Liver (tissue), 9 donors: ENCODE data around the gene SLC35D3. TPM values are rescaled to one million over a fixed set of nuclear protein-coding genes. Genes with fewer than 3 reads are reported as not detected.

ENCODE experiments used
- DNase-seq: peaks from one replicate; pipeline ENCODE4 v3.0.0-alpha.2; 2017; ENCODE audit warnings: low spot score
- H3K27ac ChIP-seq, 2 donors: one replicate each; pipeline ENCODE4 v1.7.0; 2013; ENCODE audit warnings: inconsistent platforms in 2 of 2, low read length in 2 of 2, control low read depth in 1 of 2, low read depth in 1 of 2, mild to moderate bottlenecking in 1 of 2
- H3K27me3 ChIP-seq, 4 donors: one replicate each; pipeline versions ENCODE4 v1.6.1 to v1.7.0; 2013; ENCODE audit warnings: low read length in 3 of 4, inconsistent platforms in 1 of 4, mild to moderate bottlenecking in 1 of 4, moderate library complexity in 1 of 4; ENCODE audit not compliant: control insufficient read depth in 4 of 4, insufficient read depth in 4 of 4
- H3K36me3 ChIP-seq, 4 donors: one replicate each; pipeline versions ENCODE4 v1.6.1 to v1.7.0; 2013; ENCODE audit warnings: low read length in 3 of 4, mild to moderate bottlenecking in 3 of 4, low read depth in 1 of 4, moderate library complexity in 1 of 4; ENCODE audit not compliant: control insufficient read depth in 4 of 4, insufficient read depth in 3 of 4
- H3K4me1 ChIP-seq, 4 donors: one replicate each; pipeline versions ENCODE4 v1.6.1 to v1.7.0; 2013; ENCODE audit warnings: low read length in 3 of 4, mild to moderate bottlenecking in 3 of 4, moderate library complexity in 1 of 4; ENCODE audit not compliant: control insufficient read depth in 4 of 4, insufficient read depth in 4 of 4
- H3K4me3 ChIP-seq, 3 donors: one replicate each; pipeline versions ENCODE4 v1.6.1 to v1.7.0; 2013; ENCODE audit warnings: low read length in 3 of 3, control low read depth in 1 of 3, low read depth in 1 of 3, mild to moderate bottlenecking in 1 of 3
- H3K9ac ChIP-seq, 2 donors: one replicate each; pipeline ENCODE4 v1.7.0; 2013; ENCODE audit warnings: low read length in 2 of 2, mild to moderate bottlenecking in 2 of 2, moderate library complexity in 2 of 2, control low read depth in 1 of 2, low read depth in 1 of 2
- H3K9me3 ChIP-seq, 4 donors: one replicate each; pipeline versions ENCODE4 v1.6.1 to v1.7.0; 2013; ENCODE audit warnings: low read length in 3 of 4; ENCODE audit not compliant: control insufficient read depth in 4 of 4
- EGR1 ChIP-seq, 2 donors: IDR thresholded peaks; 2 replicates each; pipeline ENCODE4 v1.6.1; 2016 to 2018; ENCODE audit warnings: antibody characterized with exemption in 2 of 2, low read depth in 2 of 2
- FOXA1 ChIP-seq: IDR thresholded peaks from 2 replicates; pipeline ENCODE4 v1.6.1; 2016; ENCODE audit warnings: antibody characterized with exemption
- FOXA2 ChIP-seq: IDR thresholded peaks from 2 replicates; pipeline ENCODE4 v1.6.1; 2016; ENCODE audit warnings: antibody characterized with exemption
- GABPA ChIP-seq, 2 donors: IDR thresholded peaks in 1 of 2; conservative IDR thresholded peaks in 1 of 2; 2 replicates each; pipeline ENCODE4 v1.6.1; 2016; ENCODE audit warnings: antibody characterized with exemption in 2 of 2, mild to moderate bottlenecking in 1 of 2, moderate library complexity in 1 of 2
- HNF4A ChIP-seq, 2 donors: conservative IDR thresholded peaks; 2 replicates each; pipeline ENCODE4 v1.6.1; 2016; ENCODE audit warnings: antibody characterized with exemption in 2 of 2, mild to moderate bottlenecking in 2 of 2
- HNF4G ChIP-seq: IDR thresholded peaks from 2 replicates; pipeline ENCODE4 v1.6.1; 2016; ENCODE audit warnings: antibody characterized with exemption
- JUND ChIP-seq, 2 donors: IDR thresholded peaks; 2 replicates each; pipeline ENCODE4 v1.6.1; 2016; ENCODE audit warnings: antibody characterized with exemption in 2 of 2
- NR2F2 ChIP-seq: IDR thresholded peaks from 2 replicates; pipeline ENCODE4 v1.6.1; 2016; ENCODE audit warnings: antibody characterized with exemption
- RAD21 ChIP-seq, 2 donors: IDR thresholded peaks; 2 replicates each; pipeline ENCODE4 v1.6.1; 2016; ENCODE audit warnings: antibody characterized with exemption in 2 of 2, mild to moderate bottlenecking in 2 of 2
- RXRA ChIP-seq, 2 donors: IDR thresholded peaks; 2 replicates each; pipeline ENCODE4 v1.6.1; 2017 to 2018; ENCODE audit warnings: antibody characterized with exemption in 2 of 2, mild to moderate bottlenecking in 1 of 2
- SP1 ChIP-seq: IDR thresholded peaks from 2 replicates; pipeline ENCODE4 v1.6.1; 2018; ENCODE audit warnings: antibody characterized with exemption, mild to moderate bottlenecking
- TAF1 ChIP-seq: conservative IDR thresholded peaks from 2 replicates; pipeline ENCODE4 v1.6.1; 2016; ENCODE audit warnings: antibody characterized with exemption, mild to moderate bottlenecking
- YY1 ChIP-seq: IDR thresholded peaks from 2 replicates; pipeline ENCODE4 v1.6.1; 2016; ENCODE audit warnings: antibody characterized with exemption, mild to moderate bottlenecking
- WGBS: extraction: QIAGEN DNeasy Blood & Tissue Kit; methylation state at CpG from one replicate; pipeline ENCODE4 v1.1.7; 2013; 5-methylcytosine and 5-hydroxymethylcytosine counted together
- polyA plus RNA-seq, 2 donors: library from polyadenylated mRNA; stranded (reverse) in 1 of 2; unstranded in 1 of 2; fragments of 200-250 nt in 1 of 2; fragments of >200 nt in 1 of 2; fragmentation: Nextera tagmentation in 1 of 2; extraction: Ambion mirVana in 1 of 2; gene quantifications; one replicate each; pipeline versions ENCODE4 v1.2.1 to v1.2.3, GENCODE V29; 2013 to 2015
- total RNA-seq, 2 donors: library from RNA; depleted of rRNA; stranded (reverse); fragments of >200 nt; gene quantifications; one replicate each; pipeline ENCODE4 v1.2.3, GENCODE V29; 2014
- TF ChIP-seq, protein P1 (sequence below): IDR thresholded peaks from 2 replicates; pipeline ENCODE4 v1.6.1; 2016; ENCODE audit warnings: antibody characterized with exemption
- TF ChIP-seq, protein P2 (sequence below): fragments of 150-350 bp; IDR thresholded peaks from 2 replicates; pipeline ENCODE4 v1.5.1; 2017; ENCODE audit warnings: improper control_type of control experiment, low read depth, low read length; ENCODE audit not compliant: missing input control
- TF ChIP-seq, protein P3 (sequence below): IDR thresholded peaks from 2 replicates; pipeline ENCODE4 v1.6.1; 2016; ENCODE audit warnings: antibody characterized with exemption, mild to moderate bottlenecking
- TF ChIP-seq, protein P4 (sequence below): IDR thresholded peaks from 2 replicates; pipeline ENCODE4 v1.6.1; 2016; ENCODE audit warnings: antibody characterized with exemption
- TF ChIP-seq, protein P5 (sequence below): IDR thresholded peaks from 2 replicates; pipeline ENCODE4 v1.6.1; 2016; ENCODE audit warnings: antibody characterized with exemption
- donor health status: healthy.
- donor health status: healthy.
- donor health status: healthy.
- donor health status: healthy.
- donor health status: healthy.

SLC35D3 gene
- total and polyA plus RNA-seq, 4 donors: 0.56 TPM; not detected in 3

DNA sequence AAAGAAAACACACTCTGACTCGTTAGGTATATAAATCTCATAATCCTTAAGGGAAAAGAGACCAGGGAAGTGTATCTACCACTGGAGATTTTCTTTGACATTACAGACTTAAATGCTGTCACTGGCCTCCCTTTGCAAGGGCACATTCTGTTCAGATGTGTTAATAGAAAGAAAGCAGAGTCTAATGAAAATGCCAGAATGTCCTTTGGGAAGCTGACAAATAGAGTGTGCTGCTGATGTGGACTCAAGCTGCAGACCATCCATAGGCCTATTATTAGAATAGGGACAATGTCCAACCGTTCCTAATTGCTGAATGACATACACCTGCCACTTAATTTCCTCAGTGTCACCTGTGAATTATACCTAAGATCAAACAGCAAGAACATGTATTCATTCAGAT is 41.2 kb downstream of the SLC35D3 start:
- 66% methylated on average over 2 of the region's 2 CpGs for WGBS
- TF ChIP-seq, protein P1, sequence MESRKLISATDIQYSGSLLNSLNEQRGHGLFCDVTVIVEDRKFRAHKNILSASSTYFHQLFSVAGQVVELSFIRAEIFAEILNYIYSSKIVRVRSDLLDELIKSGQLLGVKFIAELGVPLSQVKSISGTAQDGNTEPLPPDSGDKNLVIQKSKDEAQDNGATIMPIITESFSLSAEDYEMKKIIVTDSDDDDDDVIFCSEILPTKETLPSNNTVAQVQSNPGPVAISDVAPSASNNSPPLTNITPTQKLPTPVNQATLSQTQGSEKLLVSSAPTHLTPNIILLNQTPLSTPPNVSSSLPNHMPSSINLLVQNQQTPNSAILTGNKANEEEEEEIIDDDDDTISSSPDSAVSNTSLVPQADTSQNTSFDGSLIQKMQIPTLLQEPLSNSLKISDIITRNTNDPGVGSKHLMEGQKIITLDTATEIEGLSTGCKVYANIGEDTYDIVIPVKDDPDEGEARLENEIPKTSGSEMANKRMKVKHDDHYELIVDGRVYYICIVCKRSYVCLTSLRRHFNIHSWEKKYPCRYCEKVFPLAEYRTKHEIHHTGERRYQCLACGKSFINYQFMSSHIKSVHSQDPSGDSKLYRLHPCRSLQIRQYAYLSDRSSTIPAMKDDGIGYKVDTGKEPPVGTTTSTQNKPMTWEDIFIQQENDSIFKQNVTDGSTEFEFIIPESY: no peak
- TF ChIP-seq FOXA1 (no peak), FOXA2 (no peak), TAF1 (no peak), SP1 (no peak), GABPA (IDR thresholded peaks at IDR 0.05 in 1 of 2, conservative IDR thresholded peaks at IDR 0.05 in 1 of 2) (no peak), RXRA (IDR thresholded peaks at IDR 0.05) (no peak), HNF4A (conservative IDR thresholded peaks at IDR 0.05) (no peak), JUND (IDR thresholded peaks at IDR 0.05) (no peak), NR2F2 (no peak), YY1 (no peak), RAD21 (IDR thresholded peaks at IDR 0.05) (no peak), HNF4G (no peak), EGR1 (IDR thresholded peaks at IDR 0.05; ENCODE audit: low read depth in 2 of 2) (no peak)
- TF ChIP-seq, protein P2, sequence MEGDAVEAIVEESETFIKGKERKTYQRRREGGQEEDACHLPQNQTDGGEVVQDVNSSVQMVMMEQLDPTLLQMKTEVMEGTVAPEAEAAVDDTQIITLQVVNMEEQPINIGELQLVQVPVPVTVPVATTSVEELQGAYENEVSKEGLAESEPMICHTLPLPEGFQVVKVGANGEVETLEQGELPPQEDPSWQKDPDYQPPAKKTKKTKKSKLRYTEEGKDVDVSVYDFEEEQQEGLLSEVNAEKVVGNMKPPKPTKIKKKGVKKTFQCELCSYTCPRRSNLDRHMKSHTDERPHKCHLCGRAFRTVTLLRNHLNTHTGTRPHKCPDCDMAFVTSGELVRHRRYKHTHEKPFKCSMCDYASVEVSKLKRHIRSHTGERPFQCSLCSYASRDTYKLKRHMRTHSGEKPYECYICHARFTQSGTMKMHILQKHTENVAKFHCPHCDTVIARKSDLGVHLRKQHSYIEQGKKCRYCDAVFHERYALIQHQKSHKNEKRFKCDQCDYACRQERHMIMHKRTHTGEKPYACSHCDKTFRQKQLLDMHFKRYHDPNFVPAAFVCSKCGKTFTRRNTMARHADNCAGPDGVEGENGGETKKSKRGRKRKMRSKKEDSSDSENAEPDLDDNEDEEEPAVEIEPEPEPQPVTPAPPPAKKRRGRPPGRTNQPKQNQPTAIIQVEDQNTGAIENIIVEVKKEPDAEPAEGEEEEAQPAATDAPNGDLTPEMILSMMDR: no peak
- TF ChIP-seq, protein P3, sequence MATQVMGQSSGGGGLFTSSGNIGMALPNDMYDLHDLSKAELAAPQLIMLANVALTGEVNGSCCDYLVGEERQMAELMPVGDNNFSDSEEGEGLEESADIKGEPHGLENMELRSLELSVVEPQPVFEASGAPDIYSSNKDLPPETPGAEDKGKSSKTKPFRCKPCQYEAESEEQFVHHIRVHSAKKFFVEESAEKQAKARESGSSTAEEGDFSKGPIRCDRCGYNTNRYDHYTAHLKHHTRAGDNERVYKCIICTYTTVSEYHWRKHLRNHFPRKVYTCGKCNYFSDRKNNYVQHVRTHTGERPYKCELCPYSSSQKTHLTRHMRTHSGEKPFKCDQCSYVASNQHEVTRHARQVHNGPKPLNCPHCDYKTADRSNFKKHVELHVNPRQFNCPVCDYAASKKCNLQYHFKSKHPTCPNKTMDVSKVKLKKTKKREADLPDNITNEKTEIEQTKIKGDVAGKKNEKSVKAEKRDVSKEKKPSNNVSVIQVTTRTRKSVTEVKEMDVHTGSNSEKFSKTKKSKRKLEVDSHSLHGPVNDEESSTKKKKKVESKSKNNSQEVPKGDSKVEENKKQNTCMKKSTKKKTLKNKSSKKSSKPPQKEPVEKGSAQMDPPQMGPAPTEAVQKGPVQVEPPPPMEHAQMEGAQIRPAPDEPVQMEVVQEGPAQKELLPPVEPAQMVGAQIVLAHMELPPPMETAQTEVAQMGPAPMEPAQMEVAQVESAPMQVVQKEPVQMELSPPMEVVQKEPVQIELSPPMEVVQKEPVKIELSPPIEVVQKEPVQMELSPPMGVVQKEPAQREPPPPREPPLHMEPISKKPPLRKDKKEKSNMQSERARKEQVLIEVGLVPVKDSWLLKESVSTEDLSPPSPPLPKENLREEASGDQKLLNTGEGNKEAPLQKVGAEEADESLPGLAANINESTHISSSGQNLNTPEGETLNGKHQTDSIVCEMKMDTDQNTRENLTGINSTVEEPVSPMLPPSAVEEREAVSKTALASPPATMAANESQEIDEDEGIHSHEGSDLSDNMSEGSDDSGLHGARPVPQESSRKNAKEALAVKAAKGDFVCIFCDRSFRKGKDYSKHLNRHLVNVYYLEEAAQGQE: no peak
- TF ChIP-seq, protein P4, sequence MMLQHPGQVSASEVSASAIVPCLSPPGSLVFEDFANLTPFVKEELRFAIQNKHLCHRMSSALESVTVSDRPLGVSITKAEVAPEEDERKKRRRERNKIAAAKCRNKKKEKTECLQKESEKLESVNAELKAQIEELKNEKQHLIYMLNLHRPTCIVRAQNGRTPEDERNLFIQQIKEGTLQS: no peak
- TF ChIP-seq, protein P5, sequence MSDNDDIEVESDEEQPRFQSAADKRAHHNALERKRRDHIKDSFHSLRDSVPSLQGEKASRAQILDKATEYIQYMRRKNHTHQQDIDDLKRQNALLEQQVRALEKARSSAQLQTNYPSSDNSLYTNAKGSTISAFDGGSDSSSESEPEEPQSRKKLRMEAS: no peak
- no peak overlapping the region for H3K27ac ChIP-seq
- H3K9ac ChIP-seq: no peak overlapping the region
- H3K4me3 ChIP-seq: no peak overlapping the region
- H3K27me3 ChIP-seq: peaks cover 0 to 9% (median 0%) of the 10 kb centered on the region in 4 donors
- no peak for DNase-seq
- H3K4me1 ChIP-seq: peaks cover 0 to 4% (median 0%) of the 10 kb centered on the region in 4 donors
- H3K9me3 ChIP-seq: no peaks in the 10 kb centered on the region
- H3K36me3 ChIP-seq: no peaks in the 10 kb centered on the region
